HL-60 (cell line): ENCODE measurements around the gene APOL1.

Experiments
- CTCF ChIP-seq: IDR thresholded peaks from one replicate; pipeline ENCODE4 v1.5.1; 2011; ENCODE audit warnings: low read length, control low read depth, inconsistent platforms; ENCODE audit not compliant: insufficient read depth
- GABPA ChIP-seq: IDR thresholded peaks from 2 replicates; pipeline ENCODE4 v1.6.1; 2012; ENCODE audit warnings: low read depth
- REST ChIP-seq: IDR thresholded peaks from 2 replicates; pipeline ENCODE4 v1.6.1; 2012; ENCODE audit warnings: low read depth; ENCODE audit not compliant: insufficient replicate concordance

GRCh38 chr22:36204001-36204631, 48.8 kb upstream of the APOL1 start:
- TF ChIP-seq CTCF (no peak), REST (no peak), GABPA (no peak)
